Fibroblast of peridontal ligament (primary cell): Measurements from ENCODE around the gene PRPSAP2.
"Not testable (repeated sequence)": the region's sequence is repeated elsewhere in the genome, so short reads cannot be mapped to it uniquely, and the experiment has no call there.

Source experiments
- DNase-seq: peaks from one replicate; pipeline ENCODE4 v3.0.0-alpha.2; 2010; ENCODE audit errors: extremely low read depth

The PRPSAP2 gene

GRCh38 chr17:18944646-18945045 lies 86.7 kb downstream of the PRPSAP2 start:
- no peak for DNase-seq

- no peak for DNase-seq
These were observed 88.6 kb downstream of the PRPSAP2 start for GRCh38 chr17:18946536-18946935.

DNA sequence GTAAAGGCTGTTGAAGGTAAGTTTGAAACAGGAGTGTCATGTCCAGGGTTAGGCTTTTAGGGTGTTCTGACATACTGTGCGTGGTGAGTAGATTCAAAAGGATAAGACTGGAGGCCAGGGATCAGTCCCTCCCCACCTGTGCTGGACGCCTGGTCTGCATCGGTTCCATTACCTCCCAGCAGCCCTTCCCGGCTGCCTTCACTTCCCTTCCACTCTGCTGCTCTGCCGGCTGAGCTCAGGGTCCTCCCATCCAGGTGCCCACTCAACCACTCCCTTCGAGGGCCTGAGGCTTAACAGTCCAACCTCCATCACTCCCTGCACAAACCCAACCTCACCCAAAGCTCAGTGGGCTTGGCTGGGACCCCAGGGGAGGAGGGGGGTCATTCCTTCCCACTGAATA lies 89.9 kb downstream of the PRPSAP2 start:
- no peak for DNase-seq

DNA sequence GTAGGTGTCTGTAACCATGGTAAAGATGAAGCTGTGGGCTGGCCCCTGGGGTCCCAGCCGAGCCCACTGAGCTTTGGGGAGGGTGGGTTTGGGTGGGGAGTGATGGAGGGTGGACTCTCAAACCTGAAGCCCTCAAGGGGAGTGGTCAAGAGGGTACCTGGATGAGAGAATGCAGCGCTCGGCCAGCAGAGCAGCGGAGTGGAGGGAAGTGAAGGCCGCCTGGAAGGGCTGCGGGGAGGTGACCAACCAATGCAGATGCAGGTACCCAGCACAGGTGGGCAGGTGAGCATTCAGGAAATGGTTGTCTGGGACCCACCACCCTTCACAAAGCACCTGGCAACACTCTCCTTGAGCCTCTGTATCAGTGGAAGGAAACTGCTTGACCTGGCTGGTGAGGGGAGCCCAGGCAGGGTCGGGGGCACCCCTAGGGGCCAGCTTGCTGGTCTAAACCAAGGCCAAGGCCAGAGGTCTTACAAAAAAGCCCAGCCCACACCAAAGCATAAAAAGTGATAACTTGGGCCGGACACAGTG lies 90.6 kb downstream of the PRPSAP2 start:
- DNase-seq = no peak

DNA sequence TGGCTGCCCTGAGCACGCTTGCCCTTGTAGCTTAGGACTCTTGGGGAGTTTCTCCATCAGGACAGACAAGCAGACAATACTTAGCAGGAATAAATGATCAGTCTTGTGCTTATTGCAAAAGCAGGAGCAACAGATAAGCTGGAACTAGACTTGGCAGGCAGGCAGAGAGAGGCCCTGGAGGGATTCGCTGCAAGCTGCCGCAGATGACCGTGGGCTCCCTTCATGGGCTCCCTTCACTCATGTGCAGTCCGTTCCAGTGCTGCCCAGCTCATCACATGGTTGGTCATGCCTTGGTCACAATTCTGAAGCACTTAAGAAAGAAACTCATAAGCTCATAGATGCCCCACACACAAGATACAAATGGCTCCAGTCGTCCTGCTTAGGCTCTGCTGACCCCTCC lies 91.6 kb downstream of the PRPSAP2 start:
- DNase-seq = no peak

DNA sequence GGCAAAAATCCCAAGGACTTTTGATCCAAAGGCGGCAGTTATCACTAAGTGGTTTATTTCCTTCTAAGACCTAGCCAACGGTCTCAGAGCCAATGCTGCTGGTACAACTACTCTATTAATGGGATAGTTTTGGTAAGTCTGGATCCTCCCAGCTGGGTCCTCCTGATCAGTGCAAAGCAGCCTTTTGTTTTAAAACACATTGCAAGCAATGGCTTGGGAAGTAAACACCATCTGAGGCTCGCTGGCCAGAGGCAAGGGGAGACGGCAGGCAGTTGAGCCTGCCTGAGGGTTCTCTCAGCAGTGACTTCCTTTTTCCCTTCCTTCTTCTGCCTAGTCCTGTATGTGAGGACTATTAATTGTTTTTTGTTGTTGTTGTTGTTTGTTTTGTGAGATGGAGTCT lies 92.4 kb downstream of the PRPSAP2 start:
- DNase-seq = no peak

GRCh38 chr17:18950944-18951905 lies 93.3 kb downstream of the PRPSAP2 start:
- DNase-seq = no peak

GRCh38 chr17:18951941-18952842 lies 94.3 kb downstream of the PRPSAP2 start, which contains the start of gene SLC5A10:
SLC5A10 (plus strand) TSS chr17:18952165; CDS start chr17:18952206, 41 bp downstream.
- no peak for DNase-seq

- DNase-seq = no peak
These were observed 95.3 kb downstream of the PRPSAP2 start for GRCh38 chr17:18953231-18953728.

DNA sequence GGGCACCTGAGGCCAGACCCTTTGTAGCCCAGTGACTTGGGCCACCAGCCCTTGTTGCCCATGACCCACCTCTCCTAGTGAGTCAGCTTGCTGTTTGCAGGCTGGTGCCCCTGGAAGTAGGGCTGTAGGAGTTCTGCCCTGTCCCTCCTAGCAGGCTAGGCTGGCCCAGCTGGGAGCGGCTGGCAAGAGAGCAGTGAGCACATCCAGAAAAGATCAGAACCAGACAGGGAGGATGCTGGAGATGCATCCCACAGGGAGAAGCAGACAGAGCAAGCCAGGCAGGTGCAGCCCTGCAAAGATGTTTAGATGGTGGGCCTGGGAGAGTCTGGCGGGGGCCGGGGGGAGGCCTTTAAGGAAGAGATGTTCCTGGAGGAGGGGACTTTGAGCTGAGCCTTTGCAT lies 96.4 kb downstream of the PRPSAP2 start:
- DNase-seq = no peak

DNA sequence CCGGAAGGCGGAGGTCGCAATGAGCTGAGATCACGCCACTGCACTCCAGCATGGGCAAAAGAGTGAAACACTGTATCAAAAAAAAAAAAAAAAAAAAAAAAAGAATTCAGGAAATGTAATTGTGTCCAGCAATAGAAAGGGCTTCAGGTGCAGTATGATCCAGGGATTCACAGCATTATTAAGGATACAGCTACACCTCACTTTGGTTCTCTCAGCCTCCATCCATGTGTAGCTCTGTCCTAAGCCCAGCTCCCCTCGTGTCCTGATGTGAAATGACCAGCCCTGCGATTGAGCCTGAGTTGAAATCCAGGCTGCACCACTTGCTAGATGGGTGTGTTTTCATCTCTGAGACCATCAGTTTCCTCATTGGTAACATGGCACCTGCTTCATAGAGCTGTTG lies 97.1 kb downstream of the PRPSAP2 start:
- no peak for DNase-seq

DNA sequence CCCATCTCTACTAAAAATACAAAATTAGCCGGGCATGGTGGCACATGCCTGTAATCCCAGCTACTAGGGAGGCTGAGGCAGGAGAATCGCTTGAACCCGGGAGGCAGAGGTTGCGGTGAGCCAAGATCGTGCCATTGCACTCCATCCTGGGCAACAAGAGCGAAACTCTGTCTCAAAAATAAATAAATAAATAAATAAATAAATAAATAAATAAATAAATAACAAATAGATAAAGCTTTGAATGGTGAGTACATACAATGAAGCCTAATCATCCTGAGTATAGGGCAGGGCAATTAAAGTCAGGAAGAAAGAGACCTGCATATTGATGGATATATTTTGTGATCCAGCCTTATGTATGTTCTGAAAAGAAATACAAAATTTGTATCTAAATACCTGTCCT lies 98.1 kb downstream of the PRPSAP2 start:
- DNase-seq = not testable (repeated sequence)

DNA sequence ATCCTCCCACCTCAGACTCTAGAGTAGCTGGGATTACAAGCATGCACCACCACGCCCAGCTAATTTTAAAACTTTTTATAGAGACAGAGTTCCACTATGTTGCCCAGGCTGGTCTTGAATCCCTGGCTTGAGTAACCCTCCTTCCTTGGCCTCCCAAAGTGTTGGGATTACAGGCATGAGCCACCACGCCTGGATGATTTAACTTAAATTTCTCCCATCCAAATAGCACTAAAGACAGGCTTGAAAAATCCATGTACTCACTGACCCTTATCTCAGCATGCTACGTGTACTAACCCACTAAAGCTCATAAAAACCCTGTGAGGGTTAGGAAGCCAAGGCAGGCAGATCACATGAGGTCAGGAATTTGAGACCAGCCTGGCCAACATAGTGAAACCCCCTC lies 98.7 kb downstream of the PRPSAP2 start:
- DNase-seq = no peak

- DNase-seq = no peak
These were observed 99.9 kb downstream of the PRPSAP2 start for GRCh38 chr17:18957831-18958230.

GRCh38 chr17:18958611-18959010 lies 100.7 kb downstream of the PRPSAP2 start:
- no peak for DNase-seq

DNA sequence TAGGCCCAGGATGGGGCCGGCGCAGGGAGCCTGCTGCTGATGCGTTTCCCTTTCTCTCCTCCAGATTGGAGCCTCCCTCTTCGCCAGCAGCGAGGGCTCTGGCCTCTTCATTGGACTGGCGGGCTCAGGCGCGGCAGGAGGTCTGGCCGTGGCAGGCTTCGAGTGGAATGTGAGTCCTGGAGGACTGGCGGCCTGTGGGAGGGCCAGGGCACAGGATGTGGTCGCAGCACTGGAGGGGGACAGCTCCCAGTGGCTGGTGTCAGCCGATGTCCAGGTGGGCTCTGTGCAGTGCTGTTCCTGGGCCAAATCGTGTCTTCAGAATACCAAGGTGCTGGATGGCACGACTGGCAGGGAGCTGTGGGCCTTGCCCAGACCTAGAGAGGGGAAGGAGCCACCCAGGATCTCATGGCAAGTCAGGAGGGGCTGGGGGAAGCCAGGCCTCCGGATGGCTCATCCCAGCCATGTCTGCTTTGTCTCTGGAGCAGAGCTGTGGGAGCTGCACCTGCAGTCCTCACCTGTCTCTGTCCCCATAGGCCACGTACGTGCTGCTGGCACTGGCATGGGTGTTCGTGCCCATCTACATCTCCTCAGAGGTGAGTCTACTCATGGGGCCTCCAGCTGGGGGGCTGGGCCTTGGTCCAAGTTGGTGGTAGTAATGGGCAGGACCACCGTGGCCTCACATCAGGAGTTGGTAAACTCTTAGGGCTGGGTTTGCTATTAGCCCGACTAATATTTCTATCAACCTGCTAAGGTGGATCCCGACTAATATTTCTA lies 101.3 kb downstream of the PRPSAP2 start:
- DNase-seq = no peak

DNA sequence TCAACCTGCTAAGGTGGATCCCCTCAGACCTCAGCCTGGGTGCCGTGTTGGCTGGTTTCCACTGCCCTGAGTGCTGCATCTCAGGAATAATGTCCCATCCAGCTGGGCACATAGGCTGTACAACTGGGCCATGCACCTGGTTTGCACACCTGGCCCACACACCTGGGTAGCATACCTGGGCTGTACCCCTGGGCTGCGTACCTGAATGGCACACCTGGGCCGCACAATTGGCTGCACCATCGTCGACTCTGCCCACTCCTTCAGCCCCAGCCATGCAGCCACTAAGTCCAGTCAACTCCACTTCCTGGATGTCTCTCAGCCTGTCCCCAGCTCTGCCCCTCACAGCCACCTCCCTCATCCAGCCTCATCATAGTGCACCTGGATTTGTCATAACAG lies 101.9 kb downstream of the PRPSAP2 start:
- no peak for DNase-seq

DNA sequence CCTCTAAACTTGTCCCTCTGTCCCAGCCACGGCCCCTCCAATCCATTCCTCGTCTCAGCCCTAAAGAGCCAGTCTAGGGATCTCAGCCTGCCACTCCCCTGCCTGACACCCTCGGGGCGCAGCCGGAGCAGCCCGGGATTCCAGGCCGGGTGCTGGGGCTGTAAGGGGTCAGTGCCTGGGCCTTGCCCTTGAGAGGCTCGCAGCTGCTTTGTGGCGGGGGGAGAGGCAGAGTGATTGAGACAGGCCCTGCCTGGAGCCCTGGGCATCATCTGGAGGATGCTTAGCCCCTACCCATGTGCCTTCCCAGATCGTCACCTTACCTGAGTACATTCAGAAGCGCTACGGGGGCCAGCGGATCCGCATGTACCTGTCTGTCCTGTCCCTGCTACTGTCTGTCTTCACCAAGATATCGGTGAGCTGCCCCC lies 102.3 kb downstream of the PRPSAP2 start:
- DNase-seq = no peak

DNA sequence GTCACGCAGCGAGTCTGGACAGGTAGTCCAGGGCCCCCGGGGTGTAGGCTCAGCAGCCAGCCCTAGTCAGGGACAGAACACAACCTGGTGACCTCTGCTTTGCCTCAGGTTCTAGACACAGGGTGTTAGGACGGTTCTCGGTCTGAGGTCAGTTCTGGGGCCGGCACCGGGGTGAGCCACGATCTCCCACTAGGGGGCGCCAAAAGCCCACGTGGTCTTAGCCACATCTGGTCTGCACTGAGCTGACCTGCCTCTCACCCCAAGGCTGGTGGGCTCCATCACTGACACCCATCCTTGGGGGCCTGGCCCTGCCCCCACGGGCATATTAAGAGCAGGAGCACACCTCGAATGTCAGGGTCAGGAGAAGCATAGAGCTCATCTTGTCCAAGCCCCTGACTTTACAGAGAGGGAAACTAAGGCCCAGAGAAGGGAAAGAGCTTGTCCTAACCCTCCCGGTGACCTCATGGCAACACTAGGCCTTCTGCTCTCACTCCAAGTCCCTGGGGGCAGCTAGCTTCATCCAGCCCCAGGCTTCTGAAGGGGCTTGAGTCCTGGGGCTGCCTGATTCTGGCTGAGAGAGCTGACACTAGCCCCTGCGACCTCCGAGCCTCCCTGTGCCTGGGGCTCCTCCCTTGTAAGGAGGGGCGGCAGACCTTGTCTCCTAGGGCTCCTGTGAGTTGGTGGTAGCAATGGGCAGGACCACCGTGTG lies 103.0 kb downstream of the PRPSAP2 start:
- peak; percentile 60 for DNase-seq

DNA sequence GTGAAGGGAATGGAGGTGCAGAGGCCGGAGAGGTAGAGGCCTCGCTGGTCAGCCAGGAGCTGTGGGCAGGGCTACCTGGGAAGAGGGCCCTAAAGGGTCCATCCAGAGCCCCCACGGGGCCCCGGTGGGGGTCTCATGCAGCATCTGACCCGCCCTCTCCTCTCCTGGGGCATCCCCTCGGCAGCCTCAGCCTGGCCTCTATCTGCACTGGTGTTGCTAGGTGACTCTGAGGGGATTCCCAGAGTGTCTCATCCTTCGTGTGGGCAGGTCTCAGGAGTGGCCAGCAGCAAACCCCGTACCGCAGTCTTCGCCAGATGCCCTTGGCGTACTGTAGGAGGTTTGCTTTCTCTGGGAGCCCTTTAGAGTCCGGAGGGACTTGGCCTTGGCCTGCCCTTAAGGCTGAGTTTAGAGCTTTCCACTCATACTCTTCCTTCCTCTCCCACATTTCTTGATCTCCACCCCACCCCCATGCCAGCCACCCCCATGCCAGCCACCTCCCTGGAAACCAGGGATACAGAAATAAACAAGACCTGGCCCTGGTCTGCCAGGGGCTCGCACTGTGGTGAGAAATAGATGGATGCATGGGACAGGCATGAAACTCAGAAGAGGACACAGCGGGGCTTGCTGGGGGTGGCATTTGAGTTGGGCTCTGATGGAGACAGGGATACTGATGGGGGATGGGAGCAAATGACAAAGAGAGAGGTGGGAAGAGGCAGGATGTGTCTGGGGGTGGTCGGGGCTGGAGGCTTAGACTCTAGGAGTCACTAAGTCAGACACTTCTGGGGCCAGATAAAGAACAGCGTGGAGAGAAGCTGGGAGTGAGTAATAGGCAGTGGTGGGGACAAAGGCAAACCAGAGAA lies 103.9 kb downstream of the PRPSAP2 start:
- no peak for DNase-seq
